A204.1 (cell line): Measurements from ENCODE around the gene PEAK3.

ENCODE experiments used
- FAIRE-seq: peaks from 2 replicates; lab custom pipeline; 2012; peaks lifted over from hg19 to GRCh38; lab: Jason Lieb, UNC

PEAK3 gene

GRCh38 chr19:2236314-2237050 lies 45.5 kb downstream of the PEAK3 start, which contains the start of the genes PLEKHJ1 and SF3A2:
Gene PLEKHJ1, minus strand, starts transcription at chr19:2236329. Its CDS starts 81 bp downstream, at chr19:2236248.
Gene SF3A2, plus strand, starts transcription at chr19:2236824. Its CDS starts 6,595 bp downstream, at chr19:2243419.
- peak; percentile 89 for FAIRE-seq

GRCh38 chr19:2236064-2236313 lies 46.0 kb downstream of the PEAK3 start:
- no peak for FAIRE-seq

DNA sequence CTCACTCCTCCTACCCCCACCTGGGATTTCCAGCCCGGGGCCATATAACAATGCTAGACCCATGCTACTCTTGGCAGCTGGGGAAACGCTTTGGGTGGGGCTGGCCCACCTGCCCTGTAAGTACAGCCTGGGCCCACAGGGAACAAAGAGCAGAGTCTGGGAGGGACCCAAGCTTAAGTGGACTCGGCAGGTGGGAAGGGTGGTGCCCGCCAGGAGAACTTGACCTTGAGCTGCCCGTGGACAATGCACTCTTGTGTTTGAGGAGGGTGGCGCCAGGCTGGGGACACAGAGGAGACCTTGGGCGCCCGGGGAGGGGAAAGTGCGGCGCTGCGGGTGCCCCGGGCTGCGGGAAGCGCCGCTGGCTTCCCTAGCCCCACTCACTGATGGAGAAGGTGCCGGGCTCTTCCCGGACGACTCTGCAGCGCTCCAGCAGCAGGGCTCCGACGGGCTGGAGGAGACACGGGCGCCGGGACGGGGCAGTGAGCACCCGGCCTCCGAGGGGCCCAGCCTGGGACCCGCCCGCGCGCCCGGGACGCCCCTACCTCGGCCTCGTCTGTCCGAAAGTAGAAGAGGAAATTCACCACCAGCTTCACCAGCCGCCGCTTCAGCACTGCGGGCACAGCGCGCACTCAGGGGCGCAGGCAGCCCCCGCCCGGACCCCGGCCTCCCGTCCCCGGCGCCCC lies 46.5 kb downstream of the PEAK3 start:
- FAIRE-seq: no peak

DNA sequence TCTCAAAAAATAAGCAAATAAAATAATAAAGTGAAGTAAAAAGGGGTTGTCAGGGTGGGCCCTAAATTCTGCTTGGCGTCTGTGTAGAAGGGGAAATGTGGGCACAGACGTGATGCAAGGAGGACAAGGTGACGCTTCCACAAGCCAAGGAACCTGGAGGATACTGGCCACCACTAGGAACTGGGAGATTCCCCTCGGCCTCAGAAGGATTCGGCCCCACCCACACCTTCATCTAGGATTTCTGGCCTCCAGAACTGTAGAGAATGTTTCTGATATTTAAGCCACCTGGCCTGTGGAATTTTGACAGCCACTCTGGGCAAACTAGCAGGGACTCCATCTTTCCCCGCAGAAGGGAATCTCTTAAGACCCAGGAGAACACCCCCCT lies 47.0 kb downstream of the PEAK3 start:
- no peak for FAIRE-seq

- no peak for FAIRE-seq
Observed at GRCh38 chr19:2233601-2234280, 48.2 kb downstream of the PEAK3 start.

DNA sequence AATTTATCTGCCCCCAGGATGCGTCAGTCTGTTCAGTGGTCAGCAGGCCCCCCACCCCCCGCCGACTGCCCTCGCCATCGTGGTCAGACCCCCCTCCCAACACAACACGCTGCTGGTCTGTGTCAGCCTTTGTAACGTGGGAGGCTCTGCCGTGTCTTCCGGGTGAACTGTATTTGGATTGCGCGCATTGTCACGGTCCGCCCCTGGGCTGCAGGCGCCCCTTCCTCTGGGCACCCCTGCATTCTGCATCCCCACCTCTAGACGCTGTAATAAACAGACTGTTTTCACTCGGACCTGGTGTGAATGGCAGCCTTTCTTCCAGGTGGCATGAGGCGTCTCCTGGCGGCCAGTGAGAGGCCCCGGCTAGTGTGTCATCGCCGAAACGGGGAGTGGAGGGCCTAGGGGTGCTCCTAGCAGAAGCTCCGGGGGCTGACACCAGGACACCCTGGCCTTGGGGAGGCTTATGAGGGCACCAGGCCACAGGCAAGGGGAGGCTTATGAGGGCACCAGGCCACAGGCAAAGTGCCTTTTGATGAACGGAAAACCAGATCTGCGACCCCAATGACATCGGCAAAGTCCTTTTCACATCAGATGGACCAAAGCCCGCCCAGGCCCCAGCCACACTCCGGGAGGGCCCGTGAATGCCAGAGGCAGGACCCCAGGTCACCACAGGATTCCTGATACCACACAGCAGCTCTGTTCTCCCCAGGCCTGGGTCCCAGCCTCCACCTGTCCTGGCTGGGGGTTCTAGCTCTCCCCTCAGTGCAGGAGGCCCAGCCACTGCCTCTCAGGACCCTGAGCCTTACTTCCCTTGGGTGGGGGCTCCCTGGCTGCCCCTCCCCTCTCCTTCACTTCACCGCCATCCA lies 49.5 kb downstream of the PEAK3 start:
- FAIRE-seq: no peak

GRCh38 chr19:2231621-2232221 lies 50.3 kb downstream of the PEAK3 start:
- FAIRE-seq: no peak

DNA sequence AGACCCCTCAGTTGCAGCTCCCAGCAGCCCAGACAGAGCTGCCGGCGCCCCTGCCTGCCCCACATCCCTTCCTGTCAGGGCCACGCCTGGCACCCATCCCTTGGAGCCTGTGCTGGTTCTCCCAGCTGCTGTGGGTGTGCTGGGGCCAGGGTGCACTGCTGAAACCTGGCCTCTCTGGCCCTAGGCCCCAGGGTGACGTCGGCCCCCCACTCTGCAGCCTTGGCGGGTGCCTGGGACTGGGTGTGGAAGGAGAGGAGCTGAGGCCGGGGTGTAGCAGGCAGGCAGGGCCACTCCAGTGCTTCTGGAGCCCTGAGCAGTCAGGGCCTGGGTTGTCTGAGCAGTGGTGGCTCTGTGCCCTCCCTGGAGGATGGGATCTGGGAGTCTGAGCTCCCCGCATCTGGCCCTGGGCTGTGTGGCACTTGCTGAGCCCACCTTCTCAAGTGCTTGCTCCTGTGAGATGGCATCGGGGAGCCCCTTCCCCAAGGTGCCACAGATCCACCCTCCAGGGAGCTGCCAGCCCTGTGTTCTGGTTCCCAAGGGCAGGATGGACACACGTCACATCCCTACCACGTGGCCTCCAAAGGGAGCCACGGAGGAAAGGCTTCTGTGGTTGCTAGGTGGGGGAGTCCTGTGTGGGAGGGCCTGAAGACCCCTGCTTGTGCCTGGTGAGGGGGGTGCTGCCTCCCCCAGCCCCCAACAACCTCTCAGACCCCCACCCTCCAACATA lies 51.0 kb downstream of the PEAK3 start:
- FAIRE-seq: no peak

- no peak for FAIRE-seq
Observed at GRCh38 chr19:2230033-2230531, 51.9 kb downstream of the PEAK3 start.

GRCh38 chr19:2229103-2230032 lies 52.6 kb downstream of the PEAK3 start:
- FAIRE-seq: no peak

- FAIRE-seq: no peak
Observed at GRCh38 chr19:2228157-2229030, 53.6 kb downstream of the PEAK3 start.

DNA sequence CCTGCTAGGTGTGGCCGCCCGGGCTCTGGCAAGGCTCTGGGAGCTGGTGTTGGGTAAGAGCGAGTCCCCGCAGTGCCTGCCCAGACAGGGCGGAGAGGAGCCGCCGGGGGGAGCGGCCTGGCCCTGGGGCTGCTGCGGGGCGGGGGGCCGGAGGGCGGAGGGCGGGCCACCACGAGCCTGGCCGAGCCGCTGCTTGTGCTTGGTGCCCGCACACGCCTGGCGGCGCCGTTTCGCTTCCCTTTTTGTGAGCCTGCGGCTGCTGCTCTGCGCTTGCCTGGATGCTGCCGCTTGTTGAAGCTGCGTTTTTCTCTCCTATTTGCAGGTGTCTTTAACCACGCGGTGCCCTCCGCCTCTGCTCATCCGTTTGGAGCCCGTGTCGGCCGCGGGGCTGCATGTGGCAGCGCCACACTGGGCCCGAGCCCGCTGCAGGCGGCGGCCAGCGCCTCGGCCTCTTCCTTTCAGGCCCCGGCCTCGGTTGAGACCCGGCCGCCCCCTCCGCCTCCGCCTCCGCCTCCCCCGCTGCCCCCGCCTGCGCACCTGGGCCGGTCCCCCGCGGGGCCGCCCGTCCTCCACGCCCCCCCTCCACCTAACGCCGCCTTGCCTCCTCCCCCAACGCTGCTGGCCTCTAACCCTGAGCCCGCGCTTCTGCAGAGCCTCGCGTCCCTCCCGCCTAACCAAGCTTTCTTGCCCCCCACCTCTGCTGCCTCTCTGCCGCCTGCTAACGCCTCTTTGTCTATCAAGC lies 54.4 kb downstream of the PEAK3 start:
- no peak for FAIRE-seq

DNA sequence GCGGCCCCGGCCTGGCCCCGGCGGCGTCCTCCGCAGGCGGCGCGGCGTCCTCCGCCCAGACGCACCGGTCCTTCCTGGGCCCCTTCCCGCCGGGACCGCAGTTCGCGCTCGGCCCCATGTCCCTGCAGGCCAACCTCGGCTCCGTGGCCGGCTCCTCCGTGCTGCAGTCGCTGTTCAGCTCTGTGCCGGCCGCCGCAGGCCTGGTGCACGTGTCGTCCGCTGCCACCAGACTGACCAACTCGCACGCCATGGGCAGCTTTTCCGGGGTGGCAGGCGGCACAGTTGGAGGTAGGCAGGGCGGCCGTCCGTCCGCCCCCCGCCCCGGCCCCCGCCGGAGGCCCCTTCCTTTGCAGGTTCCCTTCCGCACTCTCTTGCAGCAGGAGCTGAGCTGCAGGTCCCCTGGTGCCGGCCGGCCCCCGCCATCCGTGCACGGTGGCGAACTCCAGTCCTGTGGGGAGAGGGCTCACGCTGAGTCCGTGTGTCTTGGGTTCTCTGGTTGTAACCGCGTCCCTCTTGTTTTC lies 55.1 kb downstream of the PEAK3 start:
- no peak for FAIRE-seq

DNA sequence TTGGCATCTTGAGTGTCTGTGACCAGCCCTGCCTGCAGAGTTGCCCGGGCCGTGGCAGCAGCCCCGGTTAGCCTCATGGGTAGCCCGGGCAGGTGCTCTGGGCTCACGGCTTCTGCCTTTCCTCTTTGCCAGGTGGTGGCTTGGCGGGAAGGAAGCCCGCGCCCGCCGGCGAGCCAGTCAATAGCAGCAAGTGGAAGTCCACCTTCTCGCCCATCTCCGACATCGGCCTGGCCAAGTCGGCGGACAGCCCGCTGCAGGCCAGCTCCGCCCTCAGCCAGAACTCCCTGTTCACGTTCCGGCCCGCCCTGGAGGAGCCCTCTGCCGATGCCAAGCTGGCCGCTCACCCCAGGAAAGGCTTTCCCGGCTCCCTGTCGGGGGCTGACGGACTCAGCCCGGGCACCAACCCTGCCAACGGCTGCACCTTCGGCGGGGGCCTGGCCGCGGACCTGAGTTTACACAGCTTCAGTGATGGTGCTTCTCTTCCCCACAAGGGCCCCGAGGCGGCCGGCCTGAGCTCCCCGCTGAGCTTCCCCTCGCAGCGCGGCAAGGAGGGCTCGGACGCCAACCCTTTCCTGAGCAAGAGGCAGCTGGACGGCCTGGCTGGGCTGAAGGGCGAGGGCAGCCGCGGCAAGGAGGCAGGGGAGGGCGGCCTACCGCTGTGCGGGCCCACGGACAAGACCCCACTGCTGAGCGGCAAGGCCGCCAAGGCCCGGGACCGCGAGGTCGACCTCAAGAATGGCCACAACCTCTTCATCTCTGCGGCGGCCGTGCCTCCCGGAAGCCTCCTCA lies 55.7 kb downstream of the PEAK3 start:
- no peak for FAIRE-seq

DNA sequence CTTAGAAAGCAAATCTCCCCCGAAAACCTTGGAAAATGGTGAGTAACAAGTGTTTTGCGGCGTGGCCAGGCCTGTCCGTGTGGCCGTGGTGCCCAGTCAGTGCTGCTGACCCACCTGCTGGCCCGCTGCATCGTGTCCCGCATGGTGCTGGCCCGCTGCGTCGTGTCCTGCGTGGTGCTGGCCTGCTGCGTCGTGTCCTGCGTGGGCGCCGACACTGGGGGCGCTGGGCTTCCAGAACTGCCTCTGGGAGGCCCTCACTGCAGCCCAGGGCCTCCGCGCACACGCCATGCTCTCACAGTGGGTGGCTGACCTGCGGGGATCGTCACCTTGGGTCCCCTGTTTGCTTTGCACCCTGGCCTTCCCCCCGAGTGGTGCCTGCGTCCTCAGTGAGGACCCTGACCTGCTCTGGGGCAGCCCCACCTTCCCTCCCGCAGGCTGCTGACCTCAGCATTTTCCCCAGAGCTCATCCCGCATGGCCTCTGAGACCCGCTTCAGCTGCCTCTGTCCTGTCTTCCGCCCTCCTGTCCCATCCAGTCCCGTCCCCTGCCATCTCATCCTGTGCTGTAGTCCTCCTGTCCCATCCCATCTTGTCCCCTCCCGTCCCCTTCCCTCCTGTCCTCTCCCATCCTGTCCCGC lies 56.4 kb downstream of the PEAK3 start:
- FAIRE-seq: no peak

DNA sequence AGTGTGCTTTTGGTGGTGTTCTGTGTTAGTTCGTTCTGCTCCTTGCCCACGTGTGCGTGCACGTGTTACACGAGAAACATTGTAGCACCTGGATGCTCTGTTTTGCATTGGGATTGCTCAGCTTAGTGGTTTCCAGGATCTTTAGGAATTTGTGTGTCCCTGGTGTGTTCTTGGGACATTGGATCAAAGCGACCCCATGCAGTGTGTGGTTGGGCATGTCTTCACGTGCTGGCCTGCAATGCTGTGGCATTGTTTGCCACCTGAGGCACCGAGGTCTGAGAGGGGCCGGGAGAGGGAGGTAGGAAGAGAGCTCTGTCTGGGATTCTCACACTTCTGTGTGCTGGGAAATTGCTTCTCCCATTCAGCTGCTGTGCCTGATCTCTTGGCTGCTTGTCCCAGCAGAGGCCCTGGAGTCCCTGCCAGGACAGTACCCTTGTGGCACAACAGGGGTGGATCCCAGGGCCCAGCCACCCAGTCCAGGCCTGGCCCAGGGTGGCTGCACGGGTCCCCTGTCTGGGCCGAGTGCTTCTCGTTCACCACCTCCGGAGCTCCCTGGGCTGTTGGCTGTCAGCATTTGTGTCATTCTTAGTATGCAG lies 57.1 kb downstream of the PEAK3 start:
- FAIRE-seq: no peak
